Lower leg skin (tissue), 4 donors: Measurements from ENCODE around the gene ULK2. TPM values are rescaled to one million over a fixed set of nuclear protein-coding genes. Genes with fewer than 3 reads are reported as not detected.

Experiments used
- DNase-seq, 2 donors: peaks; one replicate each; pipeline ENCODE4 v3.0.0-alpha.2; 2019; ENCODE audit warnings: low spot score in 2 of 2
- H3K4me3 ChIP-seq: fragments of 200-600 bp; sonication (generic); 2 replicates; pipeline ENCODE4 v1.5.1; 2017; ENCODE audit warnings: mild to moderate bottlenecking, low read depth; ENCODE audit not compliant: poor library complexity, severe bottlenecking
- POLR2A ChIP-seq, 2 donors: fragments of 450-650 bp; IDR thresholded peaks; one replicate each; pipeline ENCODE4 v1.6.1; 2016 to 2017; ENCODE audit warnings: antibody characterized with exemption in 2 of 2, mild to moderate bottlenecking in 1 of 2, moderate library complexity in 1 of 2
- WGBS, 2 donors: methylation state at CpG; one replicate each; pipeline ENCODE4 v1.1.5; 2018; 5-methylcytosine and 5-hydroxymethylcytosine counted together
- intact Hi-C: fragments of 100-400 bp; cut with DNase I; formaldehyde crosslinking; loops from one replicate; pipeline ENCODE4 v1.15.0; 2023; ENCODE audit warnings: low total_unique reads
- total RNA-seq, 4 donors: library from RNA; depleted of rRNA; stranded (reverse); fragments of >200 nt; gene quantifications; one replicate each; pipeline ENCODE4 v1.1.0, GENCODE V29; 2016
- TF ChIP-seq, protein P1 (sequence below), 3 donors: fragments of 450-650 bp; IDR thresholded peaks; one replicate each; pipeline ENCODE4 v1.5.1; 2016; ENCODE audit warnings: antibody characterized with exemption in 3 of 3, mild to moderate bottlenecking in 3 of 3, moderate library complexity in 2 of 3

ULK2 gene
- total RNA-seq, result 10 to 100 TPM in 3 of 4 donors, 1 to 10 TPM in 1; 10.0 to 24.8 (median 19.7) TPM

- H3K4me3 ChIP-seq, result peak within 1 kb of the TSS; percentile 86
- 0 to 1% methylated on average over 24 to 101 of the region's 111 CpGs for WGBS, 2 donors
- intact Hi-C loops, result no loop called here
- peak; percentile 22 to 88 for DNase-seq
- TF ChIP-seq, protein P1, sequence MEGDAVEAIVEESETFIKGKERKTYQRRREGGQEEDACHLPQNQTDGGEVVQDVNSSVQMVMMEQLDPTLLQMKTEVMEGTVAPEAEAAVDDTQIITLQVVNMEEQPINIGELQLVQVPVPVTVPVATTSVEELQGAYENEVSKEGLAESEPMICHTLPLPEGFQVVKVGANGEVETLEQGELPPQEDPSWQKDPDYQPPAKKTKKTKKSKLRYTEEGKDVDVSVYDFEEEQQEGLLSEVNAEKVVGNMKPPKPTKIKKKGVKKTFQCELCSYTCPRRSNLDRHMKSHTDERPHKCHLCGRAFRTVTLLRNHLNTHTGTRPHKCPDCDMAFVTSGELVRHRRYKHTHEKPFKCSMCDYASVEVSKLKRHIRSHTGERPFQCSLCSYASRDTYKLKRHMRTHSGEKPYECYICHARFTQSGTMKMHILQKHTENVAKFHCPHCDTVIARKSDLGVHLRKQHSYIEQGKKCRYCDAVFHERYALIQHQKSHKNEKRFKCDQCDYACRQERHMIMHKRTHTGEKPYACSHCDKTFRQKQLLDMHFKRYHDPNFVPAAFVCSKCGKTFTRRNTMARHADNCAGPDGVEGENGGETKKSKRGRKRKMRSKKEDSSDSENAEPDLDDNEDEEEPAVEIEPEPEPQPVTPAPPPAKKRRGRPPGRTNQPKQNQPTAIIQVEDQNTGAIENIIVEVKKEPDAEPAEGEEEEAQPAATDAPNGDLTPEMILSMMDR (IDR thresholded peaks at IDR 0.05), result no peak
- TF ChIP-seq POLR2A (IDR thresholded peaks at IDR 0.05), result peak in 1 of 2 donors; percentile 42
These were observed at the start of gene ULK2 for GRCh38 chr17:19867329-19868078. TSS of gene ULK2 (minus strand) at chr17:19867936. CDS start at chr17:19867417, 519 bp downstream.

DNA sequence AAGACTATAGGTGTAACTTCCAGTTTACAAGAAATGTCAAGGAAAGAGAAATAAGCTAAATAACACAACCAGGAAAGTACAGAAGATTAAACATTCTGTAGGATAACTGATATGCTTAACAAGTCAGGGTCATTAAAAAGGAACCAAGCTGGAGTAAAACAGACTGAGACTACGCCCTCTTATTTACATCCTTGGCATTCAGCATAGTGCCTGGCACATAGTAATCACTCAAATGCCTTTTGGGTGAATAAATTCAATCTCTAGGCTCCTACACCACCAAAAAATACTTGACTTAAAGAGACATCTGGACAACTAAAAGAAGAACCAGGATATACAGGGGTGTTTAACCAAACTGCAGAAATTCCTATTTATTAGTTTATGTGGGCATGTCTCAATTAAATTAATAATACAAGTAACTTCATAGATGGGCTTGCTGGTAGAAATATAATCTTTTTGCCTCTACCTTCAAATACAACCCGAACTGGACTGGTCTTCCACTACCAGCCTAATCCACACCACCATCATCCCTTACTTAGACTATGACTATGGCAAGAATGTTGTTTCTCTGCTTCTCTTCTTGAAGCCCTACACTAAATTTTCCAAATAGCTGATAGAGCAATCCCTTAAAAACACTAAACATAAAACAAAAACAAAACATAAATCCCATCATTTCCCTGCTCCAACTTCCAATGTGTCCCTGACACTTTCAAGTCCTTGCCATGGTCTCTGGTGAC, 47.7 kb upstream of the ULK2 start:
- DNase-seq, result no peak
- no peak for TF ChIP-seq POLR2A (IDR thresholded peaks at IDR 0.05)
- TF ChIP-seq, protein P1 (IDR thresholded peaks at IDR 0.05), result no peak
- WGBS, 2 donors, result 81 to 82% methylated on average over 2 of the region's 2 CpGs
- intact Hi-C loops, result no loop called here
- H3K4me3 ChIP-seq, result no peak overlapping the region

DNA sequence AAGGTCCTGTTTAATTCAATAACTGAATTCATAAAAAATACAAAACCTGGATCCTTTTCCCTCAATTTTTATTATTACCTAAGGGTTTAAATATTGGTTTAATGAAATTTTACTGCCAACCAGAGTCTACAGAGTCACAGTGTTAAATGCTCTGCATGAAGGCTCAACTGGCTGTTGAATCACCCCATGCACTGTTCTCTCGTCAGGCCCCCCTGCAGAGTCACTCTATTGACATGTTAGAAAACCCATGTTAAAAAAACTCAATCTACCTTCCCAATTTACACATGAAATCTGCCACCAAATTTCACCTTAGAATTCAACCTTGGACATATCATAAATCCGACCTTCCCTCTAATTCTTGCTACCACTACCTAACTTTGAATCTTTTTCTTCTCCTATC, 43.3 kb upstream of the ULK2 start:
- no peak for TF ChIP-seq POLR2A (IDR thresholded peaks at IDR 0.05)
- TF ChIP-seq, protein P1 (IDR thresholded peaks at IDR 0.05), result no peak
- intact Hi-C loops, result no loop called here
- no peak overlapping the region for H3K4me3 ChIP-seq
- WGBS, 2 donors, result 96 to 100% methylated on average over 2 of the region's 2 CpGs
- DNase-seq, result no peak

- 88 to 95% methylated on average over 6 of the region's 6 CpGs for WGBS, 2 donors
- no peak for TF ChIP-seq POLR2A (IDR thresholded peaks at IDR 0.05)
- TF ChIP-seq, protein P1 (IDR thresholded peaks at IDR 0.05), result no peak
- no peak overlapping the region for H3K4me3 ChIP-seq
- DNase-seq, result no peak
- intact Hi-C loops, result no loop called here
These were observed 41.4 kb upstream of the ULK2 start for GRCh38 chr17:19909139-19909538.

GRCh38 chr17:19905502-19905901, 37.8 kb upstream of the ULK2 start:
- DNase-seq, result peak in 1 of 2 donors; percentile 43

More at GRCh38 chr17:19905502-19905901, 37.8 kb upstream of the ULK2 start:
- WGBS, 2 donors, result 66 to 77% methylated on average over 5 of the region's 5 CpGs
- intact Hi-C loops, result no loop called here
- no peak for TF ChIP-seq POLR2A (IDR thresholded peaks at IDR 0.05)
- TF ChIP-seq, protein P1 (IDR thresholded peaks at IDR 0.05), result no peak
- no peak overlapping the region for H3K4me3 ChIP-seq
